ENCODE results near the gene NCAM1. TPM values are rescaled to one million over a fixed set of nuclear protein-coding genes. Genes with fewer than 3 reads are reported as not detected.

Gene NCAM1
- total RNA-seq, 1 experiment from 2014 or later = 0.22 TPM

DNA sequence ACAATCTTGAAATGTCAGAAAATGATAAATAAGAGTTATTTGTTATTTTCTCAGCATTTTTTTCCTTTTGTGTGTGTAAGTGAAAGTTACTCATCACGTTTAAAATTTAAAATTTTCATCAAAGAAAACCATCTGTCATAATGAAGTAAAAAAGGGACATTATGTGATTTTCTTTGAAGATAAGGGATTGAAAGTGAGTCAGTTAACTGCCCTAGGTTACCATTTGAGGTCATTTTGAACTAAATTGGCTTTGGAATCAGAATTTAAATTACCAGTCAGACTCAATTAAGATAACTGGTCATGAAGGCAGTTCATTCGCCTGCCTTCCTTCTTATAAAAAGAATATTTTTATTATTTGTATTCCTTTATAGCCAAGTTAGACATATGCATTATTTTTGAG, 14.3 kb downstream of the NCAM1 start:
- Histone ChIP-seq H3K9me2 (ENCODE audit: insufficient read depth) (no peaks in the 10 kb centered on the region), H3K4me1 (ENCODE audit: control insufficient read depth in 1 of 2, insufficient read depth in 2 of 2, low read length in 2 of 2) (no peaks in the 10 kb centered on the region), H3K4me2 (ENCODE audit: low read length) (no peak overlapping the region), H3K9me3 (ENCODE audit: control insufficient read depth in 1 of 2, insufficient read depth in 1 of 2, low read depth in 1 of 2, low read length in 2 of 2) (no peaks in the 10 kb centered on the region), H3K36me3 (ENCODE audit: control insufficient read depth in 1 of 2, insufficient read depth in 2 of 2, low read length in 2 of 2) (no peaks in the 10 kb centered on the region), H2AFZ (ENCODE audit: low read depth, low read length, poor library complexity, severe bottlenecking) (no peak overlapping the region), H3K9ac (ENCODE audit: low read length) (no peak overlapping the region), H3K79me2 (ENCODE audit: insufficient read depth, low read length) (no peaks in the 10 kb centered on the region), H3K4me3 (replicated peaks in 1 of 2; ENCODE audit: low read depth in 1 of 2, low read length in 2 of 2) (no peak overlapping the region), H3K27ac (ENCODE audit: low read depth, low read length) (no peak overlapping the region), H4K20me1 (ENCODE audit: insufficient read depth) (no peaks in the 10 kb centered on the region), H3K27me3 (ENCODE audit: insufficient read depth, low read length) (peaks cover 38% of the 10 kb centered on the region)
- DNase-seq (ENCODE audit: low read depth, low spot score) (no peak), ATAC-seq (no peak)
- ChIA-PET POLR2A (no interaction called here), RAD21 (ENCODE audit: low non-redundant PET in 1 of 2, low total read pairs in 2 of 2, uncharacterized antibody in 2 of 2, unreplicated experiment in 2 of 2) (no interaction called here), CTCF (no interaction called here)
- no peak for TF ChIP-seq POLR2AphosphoS5 (IDR thresholded peaks at IDR 0.05; ENCODE audit: low read depth, low read length)
- TF ChIP-seq CBX3 (IDR thresholded peaks at IDR 0.05; ENCODE audit: low read depth) = no peak
- TF ChIP-seq ELF1 (IDR thresholded peaks at IDR 0.05; ENCODE audit: borderline replicate concordance, low read depth) = no peak
- no peak for TF ChIP-seq EZH2phosphoT487 (IDR thresholded peaks at IDR 0.05; ENCODE audit: borderline replicate concordance)
- no peak for TF ChIP-seq POLR2A (IDR thresholded peaks at IDR 0.05; ENCODE audit: borderline replicate concordance, extremely low read depth, insufficient read depth, insufficient read length)
- TF ChIP-seq, protein P1, sequence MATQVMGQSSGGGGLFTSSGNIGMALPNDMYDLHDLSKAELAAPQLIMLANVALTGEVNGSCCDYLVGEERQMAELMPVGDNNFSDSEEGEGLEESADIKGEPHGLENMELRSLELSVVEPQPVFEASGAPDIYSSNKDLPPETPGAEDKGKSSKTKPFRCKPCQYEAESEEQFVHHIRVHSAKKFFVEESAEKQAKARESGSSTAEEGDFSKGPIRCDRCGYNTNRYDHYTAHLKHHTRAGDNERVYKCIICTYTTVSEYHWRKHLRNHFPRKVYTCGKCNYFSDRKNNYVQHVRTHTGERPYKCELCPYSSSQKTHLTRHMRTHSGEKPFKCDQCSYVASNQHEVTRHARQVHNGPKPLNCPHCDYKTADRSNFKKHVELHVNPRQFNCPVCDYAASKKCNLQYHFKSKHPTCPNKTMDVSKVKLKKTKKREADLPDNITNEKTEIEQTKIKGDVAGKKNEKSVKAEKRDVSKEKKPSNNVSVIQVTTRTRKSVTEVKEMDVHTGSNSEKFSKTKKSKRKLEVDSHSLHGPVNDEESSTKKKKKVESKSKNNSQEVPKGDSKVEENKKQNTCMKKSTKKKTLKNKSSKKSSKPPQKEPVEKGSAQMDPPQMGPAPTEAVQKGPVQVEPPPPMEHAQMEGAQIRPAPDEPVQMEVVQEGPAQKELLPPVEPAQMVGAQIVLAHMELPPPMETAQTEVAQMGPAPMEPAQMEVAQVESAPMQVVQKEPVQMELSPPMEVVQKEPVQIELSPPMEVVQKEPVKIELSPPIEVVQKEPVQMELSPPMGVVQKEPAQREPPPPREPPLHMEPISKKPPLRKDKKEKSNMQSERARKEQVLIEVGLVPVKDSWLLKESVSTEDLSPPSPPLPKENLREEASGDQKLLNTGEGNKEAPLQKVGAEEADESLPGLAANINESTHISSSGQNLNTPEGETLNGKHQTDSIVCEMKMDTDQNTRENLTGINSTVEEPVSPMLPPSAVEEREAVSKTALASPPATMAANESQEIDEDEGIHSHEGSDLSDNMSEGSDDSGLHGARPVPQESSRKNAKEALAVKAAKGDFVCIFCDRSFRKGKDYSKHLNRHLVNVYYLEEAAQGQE (IDR thresholded peaks at IDR 0.05; ENCODE audit: low read depth) = no peak
- TF ChIP-seq RAD21 (IDR thresholded peaks at IDR 0.05; ENCODE audit: low read depth) = no peak
- TF ChIP-seq, protein P2, sequence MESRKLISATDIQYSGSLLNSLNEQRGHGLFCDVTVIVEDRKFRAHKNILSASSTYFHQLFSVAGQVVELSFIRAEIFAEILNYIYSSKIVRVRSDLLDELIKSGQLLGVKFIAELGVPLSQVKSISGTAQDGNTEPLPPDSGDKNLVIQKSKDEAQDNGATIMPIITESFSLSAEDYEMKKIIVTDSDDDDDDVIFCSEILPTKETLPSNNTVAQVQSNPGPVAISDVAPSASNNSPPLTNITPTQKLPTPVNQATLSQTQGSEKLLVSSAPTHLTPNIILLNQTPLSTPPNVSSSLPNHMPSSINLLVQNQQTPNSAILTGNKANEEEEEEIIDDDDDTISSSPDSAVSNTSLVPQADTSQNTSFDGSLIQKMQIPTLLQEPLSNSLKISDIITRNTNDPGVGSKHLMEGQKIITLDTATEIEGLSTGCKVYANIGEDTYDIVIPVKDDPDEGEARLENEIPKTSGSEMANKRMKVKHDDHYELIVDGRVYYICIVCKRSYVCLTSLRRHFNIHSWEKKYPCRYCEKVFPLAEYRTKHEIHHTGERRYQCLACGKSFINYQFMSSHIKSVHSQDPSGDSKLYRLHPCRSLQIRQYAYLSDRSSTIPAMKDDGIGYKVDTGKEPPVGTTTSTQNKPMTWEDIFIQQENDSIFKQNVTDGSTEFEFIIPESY (IDR thresholded peaks at IDR 0.05; ENCODE audit: extremely low read depth, insufficient replicate concordance, low read length) = no peak
- TF ChIP-seq SP1 (IDR thresholded peaks at IDR 0.05; ENCODE audit: low read depth) = no peak
- TF ChIP-seq ZFX (IDR thresholded peaks at IDR 0.05) = no peak
- TF ChIP-seq, protein P3, sequence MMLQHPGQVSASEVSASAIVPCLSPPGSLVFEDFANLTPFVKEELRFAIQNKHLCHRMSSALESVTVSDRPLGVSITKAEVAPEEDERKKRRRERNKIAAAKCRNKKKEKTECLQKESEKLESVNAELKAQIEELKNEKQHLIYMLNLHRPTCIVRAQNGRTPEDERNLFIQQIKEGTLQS (IDR thresholded peaks at IDR 0.05) = no peak
- no peak for TF ChIP-seq TCF7L2 (IDR thresholded peaks at IDR 0.05; ENCODE audit: borderline replicate concordance, extremely low read depth, insufficient read depth, insufficient read length)
- TF ChIP-seq SRF (IDR thresholded peaks at IDR 0.05; ENCODE audit: low read depth) = no peak
- TF ChIP-seq EZH2 (IDR thresholded peaks at IDR 0.05) = no peak
- no TSS peak for BruUV-seq (replicated peaks)
- intact Hi-C loops (cut with micrococcal nuclease) = no loop called here
